Endothelial cell of umbilical vein (primary cell): Measurements from ENCODE around the gene LCLAT1. TPM values are rescaled to one million over a fixed set of nuclear protein-coding genes. Genes with fewer than 3 reads are reported as not detected.

Experiments
- BruUV-seq: library from RNA; stranded (reverse); fragments of 400-500 nt; replicated peaks from 2 replicates; lab custom pipeline; 2021; lab: Mats Ljungman, UMichigan
- CTCF ChIA-PET: fragments of 300-600, 350-600 bp; sonication (Branson Sonifier 250); formaldehyde crosslinking; loops from one replicate; lab custom pipeline; 2021; ENCODE audit warnings: antibody characterized with exemption, inconsistent platforms; lab: Charles Lee
- POLR2A ChIA-PET: fragments of 300-600, 350-600 bp; sonication (Branson Sonifier 250); formaldehyde crosslinking; loops from one replicate; lab custom pipeline; 2021; ENCODE audit warnings: antibody characterized with exemption, inconsistent platforms; lab: Charles Lee
- DNase-seq: peaks from one replicate; pipeline ENCODE4 v3.0.0-alpha.2; 2011; ENCODE audit warnings: low read depth, low spot score
- FAIRE-seq: peaks from 2 replicates; lab custom pipeline; 2011; peaks lifted over from hg19 to GRCh38; lab: Jason Lieb, UNC
- H2AFZ ChIP-seq: 2 replicates; pipeline ENCODE4 v1.6.0; 2012; ENCODE audit warnings: low read depth, low read length, control low read depth, inconsistent platforms
- H3K27ac ChIP-seq: 2 replicates; pipeline ENCODE4 v1.5.1; 2011; ENCODE audit warnings: low read depth, mild to moderate bottlenecking, control low read depth, low read length, moderate library complexity; ENCODE audit not compliant: insufficient read depth
- H3K27me3 ChIP-seq, 2 experiments: 2 replicates each; pipeline versions ENCODE4 v1.6.0 to v1.6.1; 2011; ENCODE audit warnings: low read length in 2 of 2, mixed read lengths in 1 of 2; ENCODE audit not compliant: control insufficient read depth in 2 of 2, insufficient read depth in 2 of 2
- H3K36me3 ChIP-seq, 2 experiments: 2 replicates in 1 of 2; 3 replicates in 1 of 2; pipeline ENCODE4 v1.5.1; 2011; ENCODE audit warnings: low read length in 2 of 2, mild to moderate bottlenecking in 1 of 2, moderate library complexity in 1 of 2; ENCODE audit not compliant: control insufficient read depth in 2 of 2, insufficient read depth in 2 of 2; ENCODE audit errors: extremely low read depth in 1 of 2
- H3K4me1 ChIP-seq: 3 replicates; pipeline ENCODE4 v1.5.1; 2011; ENCODE audit warnings: mild to moderate bottlenecking, low read length; ENCODE audit not compliant: control insufficient read depth, insufficient read depth; ENCODE audit errors: extremely low read depth
- H3K4me2 ChIP-seq: 2 replicates; pipeline ENCODE4 v1.6.1; 2011; ENCODE audit warnings: low read length, control low read depth, mixed read lengths; ENCODE audit not compliant: insufficient read depth
- H3K4me3 ChIP-seq, 3 experiments: fragments of 200-600 bp in 1 of 3; sonication (generic), shearing (Covaris generic) in 1 of 3; replicated peaks in 1 of 3; 2 replicates each; pipeline ENCODE4 v1.5.1; 2011 to 2016; ENCODE audit warnings: control low read depth in 3 of 3, low read length in 3 of 3, mild to moderate bottlenecking in 2 of 3, inconsistent platforms in 1 of 3, low read depth in 1 of 3, moderate library complexity in 1 of 3; ENCODE audit not compliant: insufficient read depth in 1 of 3
- H3K79me2 ChIP-seq: 2 replicates; pipeline ENCODE4 v1.6.0; 2012; ENCODE audit warnings: low read length, inconsistent platforms; ENCODE audit not compliant: control insufficient read depth, insufficient read depth
- H3K9ac ChIP-seq: replicated peaks from 2 replicates; pipeline ENCODE3; 2011; ENCODE audit warnings: low read length, control low read depth; ENCODE audit not compliant: insufficient read depth; ENCODE audit errors: extremely low read depth
- H3K9me1 ChIP-seq: replicated peaks from 3 replicates; pipeline ENCODE4 v1.6.0; 2011; ENCODE audit warnings: mild to moderate bottlenecking, low read length; ENCODE audit not compliant: control insufficient read depth, insufficient read depth; ENCODE audit errors: extremely low read depth
- H3K9me3 ChIP-seq: replicated peaks from 2 replicates; pipeline ENCODE4 v1.5.1; 2012; ENCODE audit warnings: low read length, inconsistent platforms; ENCODE audit not compliant: control insufficient read depth, insufficient read depth
- H4K20me1 ChIP-seq: replicated peaks from 2 replicates; pipeline ENCODE3; 2011; ENCODE audit warnings: mild to moderate bottlenecking, low read length; ENCODE audit not compliant: control insufficient read depth, insufficient read depth; ENCODE audit errors: extremely low read depth
- CTCF ChIP-seq, 2 donors: IDR thresholded peaks; 1 replicate in 1 of 2; 2 replicates in 1 of 2; pipeline ENCODE4 v1.5.1; 2011; ENCODE audit warnings: low read length in 2 of 2, mild to moderate bottlenecking in 2 of 2, moderate library complexity in 2 of 2, control low read depth in 1 of 2, inconsistent platforms in 1 of 2, low read depth in 1 of 2; ENCODE audit not compliant: insufficient read depth in 1 of 2; ENCODE audit errors: extremely low read depth in 1 of 2
- EZH2 ChIP-seq: IDR thresholded peaks from 2 replicates; pipeline ENCODE4 v1.6.1; 2012; ENCODE audit warnings: borderline replicate concordance, low read depth, mild to moderate bottlenecking, moderate library complexity, low read length, inconsistent platforms; ENCODE audit not compliant: severe bottlenecking
- FOS ChIP-seq: IDR thresholded peaks from 2 replicates; pipeline ENCODE4 v1.6.1; 2011; ENCODE audit warnings: mild to moderate bottlenecking, low read length, moderate library complexity, borderline replicate concordance; ENCODE audit not compliant: insufficient read depth
- GATA2 ChIP-seq: IDR thresholded peaks from 2 replicates; pipeline ENCODE4 v1.7.0; 2011; ENCODE audit warnings: low read depth, mild to moderate bottlenecking, moderate library complexity, mixed read lengths, low read length; ENCODE audit not compliant: insufficient read length, insufficient read depth
- JUN ChIP-seq: IDR thresholded peaks from 2 replicates; pipeline ENCODE4 v1.6.1; 2011; ENCODE audit warnings: borderline replicate concordance, low read depth; ENCODE audit not compliant: insufficient read length, insufficient read depth
- MAX ChIP-seq: IDR thresholded peaks from 2 replicates; pipeline ENCODE4 v1.6.1; 2011; ENCODE audit not compliant: insufficient read depth, insufficient read length
- MYC ChIP-seq: IDR thresholded peaks from one replicate; pipeline ENCODE4 v1.6.1; 2011; ENCODE audit warnings: mild to moderate bottlenecking, low read depth, low read length
- POLR2A ChIP-seq: IDR thresholded peaks from 2 replicates; pipeline ENCODE4 v1.6.1; 2012; ENCODE audit warnings: low read depth, mild to moderate bottlenecking, control low read depth, low read length
- POLR2AphosphoS5 ChIP-seq: IDR thresholded peaks from 2 replicates; pipeline ENCODE4 v1.6.1; 2012; ENCODE audit warnings: low read depth, mild to moderate bottlenecking, control low read depth, low read length, moderate library complexity; ENCODE audit not compliant: insufficient read depth
- dilution Hi-C: fragments of 300-500 bp; cut with MboI; formaldehyde crosslinking; loops from one replicate; pipeline ENCODE4 v1.15.0; 2019; ENCODE audit warnings: low sequenced_read_pairs; ENCODE audit not compliant: extremely low pct_ligation_motif_present
- intact Hi-C: fragments of 100-400 bp; cut with micrococcal nuclease; formaldehyde crosslinking; loops from one replicate; pipeline ENCODE4 v1.10.0; 2022
- polyA plus RNA-seq, 4 experiments: library from polyadenylated mRNA; depleted of rRNA in 3 of 4; stranded (reverse) in 3 of 4; unstranded in 1 of 4; fragments of >200 nt; gene quantifications; 2 replicates each; pipeline versions ENCODE4 v1.2.1 to v1.2.3, GENCODE V29; 2011 to 2012; ENCODE audit warnings: missing spikeins in 1 of 4
- total RNA-seq: library from RNA; stranded (reverse); gene quantifications from 2 replicates; pipeline ENCODE4 v1.2.3, GENCODE V29; 2021

LCLAT1 gene
- total and polyA plus RNA-seq, 2 donors (not counting 3 experiments of a cell fraction or from before 2014, with no cell fraction given) = 6.1 to 20.8 TPM

GRCh38 chr2:30502310-30502709, 55.3 kb downstream of the LCLAT1 start:
- H3K4me3 ChIP-seq = no peak overlapping the region
- intact Hi-C loops (no loop called here), dilution Hi-C loops (no loop called here)
- no peaks in the 10 kb centered on the region for H3K9me1 ChIP-seq
- TF ChIP-seq MYC (no peak), CTCF (IDR thresholded peaks at IDR 0.05; ENCODE audit: extremely low read depth in 1 of 2, insufficient read depth in 1 of 2, low read depth in 1 of 2, low read length in 2 of 2) (no peak), POLR2AphosphoS5 (no peak), POLR2A (no peak), MAX (no peak), FOS (no peak), EZH2 (no peak), GATA2 (no peak), JUN (no peak)
- H3K9ac ChIP-seq = no peak overlapping the region
- H3K27ac ChIP-seq = no peak overlapping the region
- ChIA-PET CTCF (interaction anchor here (1.4 kb wide), 1 partner anchor 8 kb away, joined by 3 read pairs; no protein-coding TSS in a partner anchor), POLR2A (no interaction called here)
- DNase-seq (no peak), FAIRE-seq (no peak)
- H3K4me2 ChIP-seq = no peak overlapping the region
- H2AFZ ChIP-seq = no peak overlapping the region
- no peaks in the 10 kb centered on the region for H3K9me3 ChIP-seq
- no peaks in the 10 kb centered on the region for H3K79me2 ChIP-seq
- no peaks in the 10 kb centered on the region for H4K20me1 ChIP-seq
- no peaks in the 10 kb centered on the region for H3K36me3 ChIP-seq
- no TSS peak for BruUV-seq
- H3K27me3 ChIP-seq = no peaks in the 10 kb centered on the region
- no peaks in the 10 kb centered on the region for H3K4me1 ChIP-seq
